Loucy (cell line): ENCODE results near the gene KSR2.

ENCODE experiments used
- H2AFZ ChIP-seq: fragments of 200-600 bp; sonication (generic); 2 replicates; pipeline ENCODE4 v1.6.0; 2016; ENCODE audit warnings: antibody characterized with exemption, mild to moderate bottlenecking, low read length, moderate library complexity
- H3F3A ChIP-seq: fragments of 200-600 bp; 2 replicates; pipeline ENCODE4 v1.6.0; 2016; ENCODE audit warnings: antibody characterized with exemption, low read depth, mild to moderate bottlenecking
- H3K27me3 ChIP-seq: fragments of 200-600 bp; sonication (generic); 2 replicates; pipeline ENCODE4 v1.6.1; 2014; ENCODE audit warnings: low read length, mild to moderate bottlenecking; ENCODE audit not compliant: insufficient read depth, poor library complexity, severe bottlenecking
- H3K36me3 ChIP-seq: fragments of 200-600 bp; sonication (generic); 2 replicates; pipeline ENCODE4 v1.6.1; 2016; ENCODE audit warnings: low read length; ENCODE audit not compliant: insufficient read depth
- H3K4me1 ChIP-seq: fragments of 200-600 bp; sonication (generic); 2 replicates; pipeline ENCODE4 v1.5.1; 2014; ENCODE audit warnings: low read length, mild to moderate bottlenecking; ENCODE audit not compliant: insufficient read depth, poor library complexity, severe bottlenecking
- H3K4me2 ChIP-seq: fragments of 200-600 bp; sonication (generic); 2 replicates; pipeline ENCODE4 v1.6.0; 2014; ENCODE audit warnings: antibody characterized with exemption, low read length, low read depth, mild to moderate bottlenecking; ENCODE audit not compliant: poor library complexity, severe bottlenecking
- H3K4me3 ChIP-seq: fragments of 200-600 bp; sonication (generic); 2 replicates; pipeline ENCODE4 v1.5.1; 2014; ENCODE audit warnings: low read length, mild to moderate bottlenecking, mixed read lengths; ENCODE audit not compliant: poor library complexity, severe bottlenecking
- H3K79me2 ChIP-seq: fragments of 200-600 bp; sonication (generic); 2 replicates; pipeline ENCODE4 v1.6.1; 2014; ENCODE audit warnings: low read length; ENCODE audit not compliant: insufficient read depth
- H3K9ac ChIP-seq: fragments of 200-600 bp; sonication (generic); 2 replicates; pipeline ENCODE4 v1.6.0; 2014; ENCODE audit warnings: mild to moderate bottlenecking, low read depth, low read length, moderate library complexity; ENCODE audit not compliant: poor library complexity, severe bottlenecking
- H3K9me2 ChIP-seq: fragments of 200-600 bp; sonication (generic); replicated peaks from 2 replicates; pipeline ENCODE4 v1.6.1; 2016; ENCODE audit warnings: low read depth, low read length, mixed read lengths
- H3K9me3 ChIP-seq: fragments of 200-600 bp; sonication (generic); 2 replicates; pipeline ENCODE4 v1.6.1; 2014; ENCODE audit warnings: mild to moderate bottlenecking, antibody characterized with exemption, low read length, low read depth; ENCODE audit not compliant: insufficient read depth
- H4K20me1 ChIP-seq: fragments of 200-600 bp; sonication (generic); 2 replicates; pipeline ENCODE4 v1.6.0; 2014; ENCODE audit warnings: antibody characterized with exemption, low read length, mild to moderate bottlenecking; ENCODE audit not compliant: insufficient read depth, poor library complexity, severe bottlenecking
- EZH2phosphoT487 ChIP-seq: fragments of 200-600 bp; IDR thresholded peaks from 2 replicates; pipeline ENCODE4 v1.6.1; 2018; ENCODE audit warnings: antibody characterized with exemption, mild to moderate bottlenecking, moderate library complexity, borderline replicate concordance
- TF ChIP-seq, protein P1 (sequence below): fragments of 200-600 bp; sonication (generic); conservative IDR thresholded peaks from 2 replicates; pipeline ENCODE4 v1.5.1; 2014; ENCODE audit warnings: mild to moderate bottlenecking, antibody characterized with exemption, low read length

KSR2 gene

DNA sequence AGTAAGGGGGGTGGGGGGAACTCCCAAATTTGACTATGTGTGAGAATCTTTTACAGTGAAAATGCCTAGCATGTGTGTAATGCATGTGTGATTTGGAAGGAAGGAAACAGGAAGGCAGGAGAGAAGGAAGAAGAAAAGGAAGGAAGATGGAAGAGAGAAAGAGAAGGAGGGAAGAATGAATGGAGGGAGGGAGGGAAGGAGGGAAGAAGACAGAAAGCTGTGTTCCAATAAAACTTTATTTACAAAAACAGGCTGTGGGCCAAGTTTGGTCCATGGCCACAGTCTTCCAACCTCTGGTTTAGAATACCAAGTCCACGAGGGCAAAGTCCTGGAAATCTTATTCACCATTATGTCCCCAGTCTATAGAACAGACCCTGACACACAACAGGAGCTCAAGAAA is 278.9 kb downstream of the KSR2 start:
- Histone ChIP-seq H3K4me1 (no peaks in the 10 kb centered on the region), H3K4me3 (no peak overlapping the region), H3K9me3 (peaks cover 3% of the 10 kb centered on the region; the same call in 1 of the 2 replicates), H3K27me3 (no peaks in the 10 kb centered on the region), H3K4me2 (no peak overlapping the region), H3K79me2 (no peaks in the 10 kb centered on the region), H4K20me1 (no peaks in the 10 kb centered on the region), H3K36me3 (no peaks in the 10 kb centered on the region), H3K9ac (no peak overlapping the region), H3F3A (no peaks in the 10 kb centered on the region), H2AFZ (no peak overlapping the region), H3K9me2 (no peaks in the 10 kb centered on the region)
- TF ChIP-seq, protein P1, sequence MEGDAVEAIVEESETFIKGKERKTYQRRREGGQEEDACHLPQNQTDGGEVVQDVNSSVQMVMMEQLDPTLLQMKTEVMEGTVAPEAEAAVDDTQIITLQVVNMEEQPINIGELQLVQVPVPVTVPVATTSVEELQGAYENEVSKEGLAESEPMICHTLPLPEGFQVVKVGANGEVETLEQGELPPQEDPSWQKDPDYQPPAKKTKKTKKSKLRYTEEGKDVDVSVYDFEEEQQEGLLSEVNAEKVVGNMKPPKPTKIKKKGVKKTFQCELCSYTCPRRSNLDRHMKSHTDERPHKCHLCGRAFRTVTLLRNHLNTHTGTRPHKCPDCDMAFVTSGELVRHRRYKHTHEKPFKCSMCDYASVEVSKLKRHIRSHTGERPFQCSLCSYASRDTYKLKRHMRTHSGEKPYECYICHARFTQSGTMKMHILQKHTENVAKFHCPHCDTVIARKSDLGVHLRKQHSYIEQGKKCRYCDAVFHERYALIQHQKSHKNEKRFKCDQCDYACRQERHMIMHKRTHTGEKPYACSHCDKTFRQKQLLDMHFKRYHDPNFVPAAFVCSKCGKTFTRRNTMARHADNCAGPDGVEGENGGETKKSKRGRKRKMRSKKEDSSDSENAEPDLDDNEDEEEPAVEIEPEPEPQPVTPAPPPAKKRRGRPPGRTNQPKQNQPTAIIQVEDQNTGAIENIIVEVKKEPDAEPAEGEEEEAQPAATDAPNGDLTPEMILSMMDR: no peak
- TF ChIP-seq EZH2phosphoT487: no peak

DNA sequence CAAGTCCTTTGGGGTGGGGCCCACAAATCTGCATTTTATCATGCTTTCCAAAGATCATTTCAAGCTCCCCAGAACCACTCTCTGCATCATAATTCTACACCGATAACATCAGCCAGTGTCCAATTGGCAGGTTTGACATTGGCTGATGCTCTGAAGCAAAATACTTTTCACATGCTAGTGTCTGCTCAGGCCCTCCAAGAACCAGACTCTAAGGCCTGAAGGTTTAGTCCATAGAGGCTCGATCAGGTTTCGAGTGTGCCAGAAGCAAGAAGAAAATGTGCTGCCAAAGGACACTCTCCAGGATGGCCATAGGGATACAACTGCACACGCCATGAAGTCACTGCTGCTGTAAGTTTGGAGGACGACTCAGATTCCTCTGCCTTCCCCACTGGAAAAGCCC is 280.3 kb downstream of the KSR2 start:
- Histone ChIP-seq H3K9me2 (no peaks in the 10 kb centered on the region), H3K4me2 (no peak overlapping the region), H3K79me2 (no peaks in the 10 kb centered on the region), H3K9me3 (peaks cover 3% of the 10 kb centered on the region; the same call in 1 of the 2 replicates), H4K20me1 (no peaks in the 10 kb centered on the region), H3K9ac (no peak overlapping the region), H3K27me3 (no peaks in the 10 kb centered on the region), H2AFZ (no peak overlapping the region), H3K4me1 (no peaks in the 10 kb centered on the region), H3F3A (no peaks in the 10 kb centered on the region), H3K4me3 (no peak overlapping the region), H3K36me3 (no peaks in the 10 kb centered on the region)
- no peak for TF ChIP-seq EZH2phosphoT487
- TF ChIP-seq, protein P1: no peak

DNA sequence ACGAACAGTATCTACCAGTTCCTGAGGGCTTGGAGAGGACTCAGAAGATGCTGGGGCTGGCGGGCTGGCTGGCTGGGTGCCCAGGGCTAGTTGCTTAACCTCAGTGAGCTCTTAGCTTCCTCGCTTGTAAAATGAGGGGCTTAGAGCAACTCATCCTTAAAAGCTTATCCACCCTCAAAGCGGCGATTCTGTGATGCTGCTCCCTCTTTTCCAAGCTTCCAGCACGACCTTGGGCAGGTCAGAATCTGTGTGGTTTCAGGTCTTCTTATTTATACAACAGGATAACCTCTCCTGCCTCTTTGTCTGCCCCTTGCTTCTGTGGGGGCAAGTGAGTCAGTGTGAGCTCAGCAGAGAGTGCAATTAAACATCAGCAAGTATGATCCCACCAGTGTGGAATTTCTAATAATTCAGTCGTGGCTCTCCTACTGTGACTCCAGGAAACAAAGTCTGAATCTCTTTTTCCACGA is 281.8 kb downstream of the KSR2 start:
- no peak overlapping the region for H3K4me2 ChIP-seq
- no peak overlapping the region for H3K9ac ChIP-seq
- H3K4me3 ChIP-seq: no peak overlapping the region
- no peaks in the 10 kb centered on the region for H3K9me2 ChIP-seq
- no peak overlapping the region for H2AFZ ChIP-seq
- H3F3A ChIP-seq: no peaks in the 10 kb centered on the region
- H3K36me3 ChIP-seq: no peaks in the 10 kb centered on the region
- H3K79me2 ChIP-seq: no peaks in the 10 kb centered on the region
- no peaks in the 10 kb centered on the region for H4K20me1 ChIP-seq
- no peak for TF ChIP-seq EZH2phosphoT487
- TF ChIP-seq, protein P1: no peak
- no peaks in the 10 kb centered on the region for H3K27me3 ChIP-seq
- H3K9me3 ChIP-seq: peaks cover 3% of the 10 kb centered on the region; the same call in 1 of the 2 replicates
- no peaks in the 10 kb centered on the region for H3K4me1 ChIP-seq
